ENCODE data around the gene SLC36A1. TPM values are rescaled to one million over a fixed set of nuclear protein-coding genes. Genes with fewer than 3 reads are reported as not detected.

SLC36A1 gene
- polyA plus RNA-seq, 1 donor (not counting 4 experiments of a cell fraction or from before 2014, with no cell fraction given) = 9.6 TPM

GRCh38 chr5:151531581-151531980 lies 84.2 kb downstream of the SLC36A1 start:
- Histone ChIP-seq H3K4me3 (ENCODE audit: control insufficient read depth in 2 of 3, extremely low read depth in 1 of 3, insufficient read depth in 2 of 3, low read depth in 1 of 3, low read length in 3 of 3) (no peak overlapping the region), H3K79me2 (ENCODE audit: control insufficient read depth, insufficient read depth, low read length) (no peaks in the 10 kb centered on the region), H3K36me3 (ENCODE audit: control insufficient read depth in 2 of 2, extremely low read depth in 1 of 2, insufficient read depth in 2 of 2, low read length in 2 of 2) (peaks cover 51 to 73% of the 10 kb centered on the region in 2 experiments), H3K9me3 (ENCODE audit: control insufficient read depth, low read depth, low read length) (no peaks in the 10 kb centered on the region), H3K9me1 (ENCODE audit: control insufficient read depth, extremely low read depth, insufficient read depth, low read length) (no peaks in the 10 kb centered on the region), H2AFZ (ENCODE audit: control insufficient read depth, low read length) (no peak overlapping the region), H3K27ac (ENCODE audit: control insufficient read depth, insufficient read depth, low read length) (no peak overlapping the region), H3K4me1 (ENCODE audit: control insufficient read depth, extremely low read depth, insufficient read depth, low read length) (peaks cover 8% of the 10 kb centered on the region), H3K4me2 (ENCODE audit: control insufficient read depth, extremely low read depth, insufficient read depth, low read depth, low read length) (no peak overlapping the region), H3K9ac (ENCODE audit: control insufficient read depth, extremely low read depth, insufficient read depth, low read length) (no peak overlapping the region), H3K27me3 (ENCODE audit: control insufficient read depth, extremely low read depth, insufficient read depth, low read length) (no peaks in the 10 kb centered on the region), H4K20me1 (ENCODE audit: control insufficient read depth, extremely low read depth, insufficient read depth, low read length) (no peaks in the 10 kb centered on the region)
- DNase-seq (ENCODE audit: low read depth, low spot score) (no peak), FAIRE-seq (no peak)
- dilution Hi-C loops (cut with MboI; ENCODE audit: extremely low pct_ligation_motif_present, low sequenced_read_pairs) = no loop called here
- TF ChIP-seq EZH2 (IDR thresholded peaks at IDR 0.05; ENCODE audit: low read length) = no peak

- dilution Hi-C loops (cut with MboI; ENCODE audit: extremely low pct_ligation_motif_present, low sequenced_read_pairs) = no loop called here
These were observed 85.0 kb downstream of the SLC36A1 start for GRCh38 chr5:151532416-151532815.

More at GRCh38 chr5:151532416-151532815, 85.0 kb downstream of the SLC36A1 start:
- Histone ChIP-seq H3K9me1 (ENCODE audit: control insufficient read depth, extremely low read depth, insufficient read depth, low read length) (no peaks in the 10 kb centered on the region), H3K4me2 (ENCODE audit: control insufficient read depth, extremely low read depth, insufficient read depth, low read depth, low read length) (no peak overlapping the region), H3K36me3 (ENCODE audit: control insufficient read depth in 2 of 2, extremely low read depth in 1 of 2, insufficient read depth in 2 of 2, low read length in 2 of 2) (peaks cover 46 to 69% of the 10 kb centered on the region in 2 experiments), H2AFZ (ENCODE audit: control insufficient read depth, low read length) (no peak overlapping the region), H3K4me3 (ENCODE audit: control insufficient read depth in 2 of 3, extremely low read depth in 1 of 3, insufficient read depth in 2 of 3, low read depth in 1 of 3, low read length in 3 of 3) (no peak overlapping the region), H3K4me1 (ENCODE audit: control insufficient read depth, extremely low read depth, insufficient read depth, low read length) (peaks cover 8% of the 10 kb centered on the region), H3K27ac (ENCODE audit: control insufficient read depth, insufficient read depth, low read length) (no peak overlapping the region), H4K20me1 (ENCODE audit: control insufficient read depth, extremely low read depth, insufficient read depth, low read length) (no peaks in the 10 kb centered on the region), H3K9me3 (ENCODE audit: control insufficient read depth, low read depth, low read length) (no peaks in the 10 kb centered on the region), H3K27me3 (ENCODE audit: control insufficient read depth, extremely low read depth, insufficient read depth, low read length) (no peaks in the 10 kb centered on the region), H3K9ac (ENCODE audit: control insufficient read depth, extremely low read depth, insufficient read depth, low read length) (no peak overlapping the region), H3K79me2 (ENCODE audit: control insufficient read depth, insufficient read depth, low read length) (no peaks in the 10 kb centered on the region)
- DNase-seq (ENCODE audit: low read depth, low spot score) (no peak), FAIRE-seq (no peak)
- TF ChIP-seq EZH2 (IDR thresholded peaks at IDR 0.05; ENCODE audit: low read length) = no peak
- TF ChIP-seq CTCF (optimal IDR thresholded peaks at IDR 0.05 in 1 of 3, IDR thresholded peaks at IDR 0.05 in 1 of 3, conservative IDR thresholded peaks at IDR 0.05 in 1 of 3; ENCODE audit: extremely low read depth in 1 of 3, insufficient read depth in 2 of 3, low read length in 3 of 3) = no peak
